ENCODE data around the gene BNIP2. TPM values are rescaled to one million over a fixed set of nuclear protein-coding genes. Genes with fewer than 3 reads are reported as not detected.

The BNIP2 gene
- total and polyA plus RNA-seq, 2 of the 13 experiments (the other 11 are each of a cell fraction or from before 2014, with no cell fraction given): 17.4 to 57.6 TPM

DNA sequence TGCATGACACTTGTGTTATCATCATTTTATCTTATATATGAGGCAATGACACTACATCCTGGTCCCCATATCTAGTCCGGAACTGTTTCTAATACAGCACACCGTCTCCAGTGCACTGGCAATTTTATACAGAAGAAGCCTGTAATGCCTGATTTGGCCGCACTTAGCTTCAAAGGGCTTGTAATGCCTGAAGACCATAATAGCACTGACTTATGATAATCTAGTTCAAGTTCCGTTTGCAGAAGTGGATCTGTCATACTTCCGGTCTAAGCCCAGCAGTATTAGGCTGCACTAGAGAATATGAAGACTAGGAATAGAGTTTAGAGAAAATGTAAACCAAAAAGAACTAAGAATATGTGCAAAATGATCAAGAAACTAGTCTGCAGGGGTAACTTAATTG lies 1.3 kb downstream of the BNIP2 start:
- Histone ChIP-seq H3K4me3 (replicated peaks in 1 of 3; ENCODE audit: insufficient read depth in 1 of 3, low read depth in 2 of 3, low read length in 3 of 3) (peak overlapping the region; percentile 79 to 98 (median 94)), H4K20me1 (ENCODE audit: insufficient read depth, low read length) (peaks cover 39% of the 10 kb centered on the region), H3K36me3 (replicated peaks in 1 of 2; ENCODE audit: control insufficient read depth in 1 of 2, insufficient read depth in 2 of 2, low read length in 2 of 2) (peaks cover 2 to 7% of the 10 kb centered on the region in 2 experiments; a peak in 3 of 5 replicates), H3K4me1 (ENCODE audit: insufficient read depth, low read length) (peaks cover 53% of the 10 kb centered on the region), H3K27me3 (ENCODE audit: control insufficient read depth in 1 of 2, insufficient read depth in 2 of 2, low read length in 2 of 2) (no peaks in the 10 kb centered on the region; a peak in 2 of 5 replicates), H3K79me2 (ENCODE audit: insufficient read depth, low read length) (peaks cover 57% of the 10 kb centered on the region), H3K27ac (ENCODE audit: extremely low read length, insufficient read depth, low read length) (peak overlapping the region; percentile 98), H3K4me2 (ENCODE audit: low read depth, low read length) (peak overlapping the region; percentile 93), H3K9me3 (ENCODE audit: low read length) (no peaks in the 10 kb centered on the region), H2AFZ (ENCODE audit: low read length) (no peak overlapping the region), H3K9ac (ENCODE audit: insufficient read depth, low read depth, low read length) (peak overlapping the region; percentile 97)
- TSS peak; percentile 54 for BruUV-seq (replicated peaks)
- intact Hi-C loops (cut with micrococcal nuclease; ENCODE audit: unreplicated experiment) (loop anchor here (2.0 kb wide), 1 partner anchor 791 kb away; the partner anchor contains the start of gene ICE2), in situ Hi-C loops (cut with HindIII; ENCODE audit: extremely low pct_ligation_motif_present, low pct_unique_long_range_greater_than_20kb) (loop anchor here (25.0 kb wide), 1 partner anchor 774 kb away; no protein-coding TSS in a partner anchor)
- ATAC-seq: no peak
- WGBS (ENCODE audit: low lambda C conversion rate): 7% methylated on average over 5 of the region's 5 CpGs
- POLR2A ChIA-PET: interaction anchor here (1.8 to 2.5 kb wide), 2 partner anchors 31 to 37 kb away, joined by 3 to 17 read pairs; partner anchors contain the start of gene GTF2A2
- DNase-seq (ENCODE audit: low spot score): peak; percentile 15
- FAIRE-seq: no peak
- CTCF ChIA-PET (ENCODE audit: low intra/inter-chr PET ratio, low total read pairs): no interaction called here
- TF ChIP-seq GABPA (IDR thresholded peaks at IDR 0.05; ENCODE audit: low read depth, low read length): no peak
- peak; percentile 56 for TF ChIP-seq GABPA (CRISPR knock-in tag; IDR thresholded peaks at IDR 0.05; ENCODE audit: low read depth)
- TF ChIP-seq, protein P1, sequence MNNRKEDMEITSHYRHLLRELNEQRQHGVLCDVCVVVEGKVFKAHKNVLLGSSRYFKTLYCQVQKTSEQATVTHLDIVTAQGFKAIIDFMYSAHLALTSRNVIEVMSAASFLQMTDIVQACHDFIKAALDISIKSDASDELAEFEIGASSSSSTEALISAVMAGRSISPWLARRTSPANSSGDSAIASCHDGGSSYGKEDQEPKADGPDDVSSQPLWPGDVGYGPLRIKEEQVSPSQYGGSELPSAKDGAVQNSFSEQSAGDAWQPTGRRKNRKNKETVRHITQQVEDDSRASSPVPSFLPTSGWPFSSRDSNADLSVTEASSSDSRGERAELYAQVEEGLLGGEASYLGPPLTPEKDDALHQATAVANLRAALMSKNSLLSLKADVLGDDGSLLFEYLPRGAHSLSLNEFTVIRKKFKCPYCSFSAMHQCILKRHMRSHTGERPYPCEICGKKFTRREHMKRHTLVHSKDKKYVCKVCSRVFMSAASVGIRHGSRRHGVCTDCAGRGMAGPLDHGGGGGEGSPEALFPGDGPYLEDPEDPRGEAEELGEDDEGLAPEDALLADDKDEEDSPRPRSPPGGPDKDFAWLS (CRISPR knock-in tag; IDR thresholded peaks at IDR 0.05; ENCODE audit: borderline replicate concordance): no peak

DNA sequence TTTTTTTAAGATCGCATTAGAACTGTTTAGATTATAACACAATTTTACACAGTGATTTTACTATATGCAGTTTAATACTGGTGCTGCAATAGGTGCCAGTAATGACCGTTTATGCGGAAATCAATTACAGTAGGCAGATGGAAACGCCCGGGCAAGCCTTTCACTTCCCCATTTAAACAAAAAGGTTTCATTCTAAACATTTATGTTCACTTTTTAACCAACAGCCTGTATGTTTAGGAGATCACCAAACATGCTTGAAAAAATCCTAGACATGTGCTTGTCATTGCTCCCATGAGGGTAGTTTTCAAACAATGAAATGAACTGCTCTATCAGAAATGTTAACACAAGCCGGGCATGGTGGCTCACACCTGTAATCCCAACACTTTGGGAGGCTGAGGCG lies 2.7 kb downstream of the BNIP2 start:
- Histone ChIP-seq H3K27ac (ENCODE audit: extremely low read length, insufficient read depth, low read length) (no peak overlapping the region), H3K27me3 (ENCODE audit: control insufficient read depth in 1 of 2, insufficient read depth in 2 of 2, low read length in 2 of 2) (no peaks in the 10 kb centered on the region; a peak in 2 of 5 replicates), H4K20me1 (ENCODE audit: insufficient read depth, low read length) (peaks cover 41% of the 10 kb centered on the region), H3K4me2 (ENCODE audit: low read depth, low read length) (peak overlapping the region; percentile 8; the same call in 1 of the 2 replicates), H3K4me3 (replicated peaks in 1 of 3; ENCODE audit: insufficient read depth in 1 of 3, low read depth in 2 of 3, low read length in 3 of 3) (no peak overlapping the region), H3K36me3 (replicated peaks in 1 of 2; ENCODE audit: control insufficient read depth in 1 of 2, insufficient read depth in 2 of 2, low read length in 2 of 2) (peaks cover 2 to 13% of the 10 kb centered on the region in 2 experiments; a peak in 4 of 5 replicates), H3K9me3 (ENCODE audit: low read length) (no peaks in the 10 kb centered on the region), H3K79me2 (ENCODE audit: insufficient read depth, low read length) (peaks cover 63% of the 10 kb centered on the region), H3K9ac (ENCODE audit: insufficient read depth, low read depth, low read length) (no peak overlapping the region), H2AFZ (ENCODE audit: low read length) (no peak overlapping the region), H3K4me1 (ENCODE audit: insufficient read depth, low read length) (peaks cover 53% of the 10 kb centered on the region)
- BruUV-seq (replicated peaks): TSS peak; percentile 19
- CTCF ChIA-PET (ENCODE audit: low intra/inter-chr PET ratio, low total read pairs): no interaction called here
- in situ Hi-C loops (cut with HindIII; ENCODE audit: extremely low pct_ligation_motif_present, low pct_unique_long_range_greater_than_20kb): loop anchor here (25.0 kb wide), 1 partner anchor 776 kb away; no protein-coding TSS in a partner anchor
- ATAC-seq (no peak), DNase-seq (ENCODE audit: low spot score) (no peak), FAIRE-seq (no peak)
- POLR2A ChIA-PET: no interaction called here
- 94% methylated on average over 7 of the region's 7 CpGs for WGBS (ENCODE audit: low lambda C conversion rate)
- TF ChIP-seq ZMYM2 (CRISPR knock-in tag; IDR thresholded peaks at IDR 0.05): no peak
- TF ChIP-seq, protein P2, sequence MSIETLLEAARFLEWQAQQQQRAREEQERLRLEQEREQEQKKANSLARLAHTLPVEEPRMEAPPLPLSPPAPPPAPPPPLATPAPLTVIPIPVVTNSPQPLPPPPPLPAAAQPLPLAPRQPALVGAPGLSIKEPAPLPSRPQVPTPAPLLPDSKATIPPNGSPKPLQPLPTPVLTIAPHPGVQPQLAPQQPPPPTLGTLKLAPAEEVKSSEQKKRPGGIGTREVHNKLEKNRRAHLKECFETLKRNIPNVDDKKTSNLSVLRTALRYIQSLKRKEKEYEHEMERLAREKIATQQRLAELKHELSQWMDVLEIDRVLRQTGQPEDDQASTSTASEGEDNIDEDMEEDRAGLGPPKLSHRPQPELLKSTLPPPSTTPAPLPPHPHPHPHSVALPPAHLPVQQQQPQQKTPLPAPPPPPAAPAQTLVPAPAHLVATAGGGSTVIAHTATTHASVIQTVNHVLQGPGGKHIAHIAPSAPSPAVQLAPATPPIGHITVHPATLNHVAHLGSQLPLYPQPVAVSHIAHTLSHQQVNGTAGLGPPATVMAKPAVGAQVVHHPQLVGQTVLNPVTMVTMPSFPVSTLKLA (IDR thresholded peaks at IDR 0.05): peak; percentile 88
- intact Hi-C loops (cut with micrococcal nuclease; ENCODE audit: unreplicated experiment): no loop called here
